ENCODE data around the gene CALN1.
"Not testable (repeated sequence)": the region's sequence is repeated elsewhere in the genome, so short reads cannot be mapped to it uniquely, and the experiment has no call there.

The CALN1 gene

GRCh38 chr7:72391821-72392377, 20.2 kb downstream of the CALN1 start:
- no peak for TF ChIP-seq ZNF274 (IDR thresholded peaks at IDR 0.05; ENCODE audit: low read depth, low read length)
- H3K4me3 ChIP-seq (ENCODE audit: low read length), result no peak overlapping the region

- TF ChIP-seq ZNF274 (IDR thresholded peaks at IDR 0.05; ENCODE audit: low read depth, low read length), result no peak
- H3K4me3 ChIP-seq (ENCODE audit: low read length), result no peak overlapping the region
These were observed 26.0 kb downstream of the CALN1 start for GRCh38 chr7:72386118-72386517.

GRCh38 chr7:72362246-72362645, 49.9 kb downstream of the CALN1 start:
- no peak overlapping the region for H3K4me3 ChIP-seq (ENCODE audit: low read length)

GRCh38 chr7:72345208-72345727, 66.9 kb downstream of the CALN1 start:
- H3K4me3 ChIP-seq (ENCODE audit: low read length), result no peak overlapping the region
- TF ChIP-seq ZNF274 (IDR thresholded peaks at IDR 0.05; ENCODE audit: low read depth, low read length), result no peak

More at GRCh38 chr7:72362246-72362645, 49.9 kb downstream of the CALN1 start:
- no peak for TF ChIP-seq ZNF274 (IDR thresholded peaks at IDR 0.05; ENCODE audit: low read depth, low read length)

DNA sequence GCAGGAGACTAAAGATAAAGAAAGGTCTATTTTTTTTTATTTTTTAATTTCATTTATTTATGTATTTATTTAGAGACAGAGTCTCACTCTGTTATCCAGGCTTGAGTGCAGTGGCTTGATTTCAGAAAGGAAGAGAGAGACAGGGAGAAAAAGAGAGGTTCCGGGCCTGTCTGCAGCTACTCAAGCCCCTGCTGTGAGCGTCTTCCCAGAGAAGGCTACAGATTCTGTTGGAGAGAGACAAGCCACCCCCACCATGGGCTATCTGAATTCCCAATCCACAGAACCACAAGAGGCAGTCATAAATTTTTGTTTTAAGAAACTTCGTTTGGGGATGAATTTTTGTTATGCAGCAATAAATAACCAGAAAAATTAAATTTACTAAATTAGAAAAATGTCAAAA, 68.1 kb downstream of the CALN1 start:
- no peak for TF ChIP-seq ZNF274 (IDR thresholded peaks at IDR 0.05; ENCODE audit: low read depth, low read length)
- H3K4me3 ChIP-seq (ENCODE audit: low read length), result no peak overlapping the region

DNA sequence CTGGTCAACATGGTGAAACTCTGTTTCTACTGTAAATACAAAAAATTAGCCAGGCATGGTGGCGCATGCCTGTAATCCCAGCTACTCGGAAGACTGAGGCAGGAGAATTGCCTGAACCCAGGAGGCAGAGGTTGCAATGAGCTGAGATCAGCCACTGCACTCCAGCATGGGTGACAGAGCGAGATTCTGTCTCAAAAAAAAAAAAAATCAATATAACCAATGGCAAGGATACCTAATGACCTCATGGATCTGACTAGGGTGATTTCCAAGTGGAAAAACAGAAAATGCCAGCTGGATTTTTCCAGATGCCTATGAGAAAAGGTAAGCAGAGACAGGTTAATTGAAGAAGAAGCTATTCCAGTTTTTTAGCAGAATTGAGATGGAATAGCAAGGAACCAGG, 68.8 kb downstream of the CALN1 start:
- not testable (repeated sequence) for H3K4me3 ChIP-seq (ENCODE audit: low read length)

GRCh38 chr7:72337390-72338167, 74.6 kb downstream of the CALN1 start:
- no peak overlapping the region for H3K4me3 ChIP-seq (ENCODE audit: low read length)
- no peak for TF ChIP-seq ZNF274 (IDR thresholded peaks at IDR 0.05; ENCODE audit: low read depth, low read length)

DNA sequence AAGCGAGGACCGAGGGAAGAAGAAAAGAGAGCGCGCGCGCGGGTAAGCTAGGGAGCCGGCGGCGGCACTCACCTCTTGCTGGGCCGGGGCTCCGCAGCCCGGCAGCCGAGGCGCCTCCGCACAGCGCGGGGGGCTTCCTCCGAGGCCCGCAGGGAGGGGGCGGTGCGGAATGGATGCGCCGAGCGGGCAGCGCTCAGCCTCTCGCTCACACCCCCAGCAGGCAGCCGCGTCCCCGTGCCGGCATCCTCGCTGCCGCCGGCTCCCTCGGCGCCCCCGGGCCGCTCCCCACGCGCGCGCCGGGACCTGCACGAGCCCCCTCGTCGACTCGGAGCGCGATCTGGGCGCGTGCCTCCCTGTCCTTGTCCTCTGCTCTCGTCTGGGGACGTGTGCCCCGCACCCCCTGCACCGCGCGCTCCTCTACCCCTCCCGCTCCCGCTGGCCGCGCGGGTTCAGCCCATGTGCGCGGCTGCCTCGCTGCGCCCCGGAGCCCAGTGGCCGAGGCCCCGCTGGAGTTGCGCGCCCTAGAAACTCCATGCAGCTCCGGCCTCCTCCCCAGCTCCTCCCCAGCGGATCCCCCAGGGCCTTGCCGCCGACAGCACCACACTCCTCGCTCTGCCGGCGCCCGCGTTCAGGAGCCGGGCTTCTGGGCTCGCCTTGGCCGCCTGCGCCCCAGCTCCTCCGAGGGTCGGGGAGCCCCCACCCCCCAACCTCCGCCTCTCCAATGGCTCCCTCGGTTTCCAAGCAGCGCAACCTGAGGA, 75.3 kb downstream of the CALN1 start:
- TF ChIP-seq ZNF274 (IDR thresholded peaks at IDR 0.05; ENCODE audit: low read depth, low read length), result no peak
- no peak overlapping the region for H3K4me3 ChIP-seq (ENCODE audit: low read length)

DNA sequence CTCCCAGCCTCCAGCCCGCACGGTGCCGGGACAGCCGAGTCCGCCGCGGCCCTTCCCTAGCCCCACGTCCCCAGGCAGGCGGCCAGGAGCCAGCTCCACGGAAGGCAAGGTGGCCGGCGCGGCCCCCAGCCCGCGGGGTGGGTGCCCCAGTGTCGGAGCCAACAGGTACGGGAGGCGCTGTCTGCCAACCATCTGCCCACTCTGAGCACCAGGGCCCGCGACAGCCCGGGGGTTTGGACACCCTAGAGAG, 75.8 kb downstream of the CALN1 start:
- no peak overlapping the region for H3K4me3 ChIP-seq (ENCODE audit: low read length)
- TF ChIP-seq ZNF274 (IDR thresholded peaks at IDR 0.05; ENCODE audit: low read depth, low read length), result no peak

DNA sequence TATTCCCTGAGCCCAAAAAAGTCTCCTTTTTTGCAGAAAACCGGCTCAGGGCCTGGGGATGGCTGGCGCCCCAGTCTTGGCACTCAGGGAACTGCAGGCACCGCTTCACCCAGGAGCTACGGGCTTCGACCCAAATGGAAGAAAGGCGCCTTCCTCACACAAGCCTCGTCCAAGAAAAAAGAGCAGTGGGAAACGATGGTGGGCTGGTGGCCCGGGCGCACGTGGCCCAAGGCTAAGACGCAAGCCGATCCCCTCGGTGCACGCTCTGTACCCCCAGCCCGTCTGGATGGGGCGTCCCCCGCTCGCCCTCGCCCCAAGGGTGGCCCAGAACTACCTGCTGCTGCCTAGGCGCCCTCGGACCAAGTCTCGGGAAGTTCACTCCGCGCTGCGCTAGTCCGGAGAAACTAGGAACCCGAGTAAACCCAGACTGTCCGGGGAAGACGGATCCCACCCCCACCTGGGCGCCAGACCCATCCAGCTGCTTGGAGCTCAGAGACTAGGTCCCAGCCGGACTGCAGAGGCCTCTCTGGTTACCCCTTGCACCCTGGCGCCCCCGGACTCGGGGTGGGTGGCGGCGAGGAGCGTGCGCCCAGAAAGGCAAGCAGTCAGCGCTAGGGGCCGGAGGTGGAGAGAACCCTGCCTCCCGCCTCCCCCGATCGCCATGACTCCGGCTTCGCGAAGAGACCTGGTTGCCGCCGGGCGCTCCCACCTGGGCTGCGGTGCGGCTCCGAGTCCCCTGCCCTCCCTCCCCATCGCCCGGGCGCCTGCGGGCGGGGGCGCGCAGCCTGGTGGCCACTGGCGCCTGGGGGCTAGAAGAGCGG, 76.4 kb downstream of the CALN1 start:
- TF ChIP-seq ZNF274 (IDR thresholded peaks at IDR 0.05; ENCODE audit: low read depth, low read length), result no peak
- H3K4me3 ChIP-seq (ENCODE audit: low read length), result no peak overlapping the region

DNA sequence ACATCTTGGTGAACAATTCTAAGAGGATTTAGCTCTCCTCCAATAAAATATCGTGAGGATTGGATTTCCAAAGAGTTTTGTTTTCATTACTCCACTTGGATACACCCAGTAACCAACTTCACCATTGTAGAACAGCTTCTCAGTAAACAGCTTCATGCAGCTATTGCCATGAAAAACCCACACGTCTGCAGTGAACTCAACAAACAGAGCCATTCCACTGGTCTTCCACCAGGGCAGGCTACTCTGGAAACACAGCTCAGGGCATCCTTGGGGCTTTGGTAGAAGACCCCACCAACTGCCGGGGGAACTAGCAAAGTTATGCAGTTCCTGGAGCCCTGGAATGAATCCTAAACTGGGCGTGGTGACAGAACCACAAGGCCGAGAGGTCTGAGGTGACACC, 77.4 kb downstream of the CALN1 start:
- no peak for TF ChIP-seq ZNF274 (IDR thresholded peaks at IDR 0.05; ENCODE audit: low read depth, low read length)
- no peak overlapping the region for H3K4me3 ChIP-seq (ENCODE audit: low read length)

- no peak overlapping the region for H3K4me3 ChIP-seq (ENCODE audit: low read length)
- TF ChIP-seq ZNF274 (IDR thresholded peaks at IDR 0.05; ENCODE audit: low read depth, low read length), result no peak
These were observed 78.1 kb downstream of the CALN1 start for GRCh38 chr7:72334066-72334465.

DNA sequence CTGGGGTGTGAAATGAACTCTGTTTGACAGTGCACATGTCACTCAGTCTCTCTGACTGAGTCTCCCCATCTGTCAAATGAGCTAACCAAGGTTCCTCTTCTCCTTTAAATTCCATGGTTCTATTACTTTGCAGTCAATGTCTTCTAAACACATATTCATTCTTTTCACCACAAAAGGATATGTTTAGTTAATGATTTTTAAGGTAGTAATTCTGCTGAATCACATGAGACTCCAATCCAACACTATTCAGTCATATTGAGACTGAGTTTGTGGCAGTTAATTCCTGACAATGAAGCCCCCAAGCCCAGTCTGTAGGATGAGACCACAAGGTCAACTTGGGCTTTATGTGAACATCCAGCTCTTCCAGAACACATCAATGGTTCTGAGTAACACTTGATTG, 85.3 kb downstream of the CALN1 start:
- H3K4me3 ChIP-seq (ENCODE audit: low read length), result no peak overlapping the region
- no peak for TF ChIP-seq ZNF274 (IDR thresholded peaks at IDR 0.05; ENCODE audit: low read depth, low read length)

DNA sequence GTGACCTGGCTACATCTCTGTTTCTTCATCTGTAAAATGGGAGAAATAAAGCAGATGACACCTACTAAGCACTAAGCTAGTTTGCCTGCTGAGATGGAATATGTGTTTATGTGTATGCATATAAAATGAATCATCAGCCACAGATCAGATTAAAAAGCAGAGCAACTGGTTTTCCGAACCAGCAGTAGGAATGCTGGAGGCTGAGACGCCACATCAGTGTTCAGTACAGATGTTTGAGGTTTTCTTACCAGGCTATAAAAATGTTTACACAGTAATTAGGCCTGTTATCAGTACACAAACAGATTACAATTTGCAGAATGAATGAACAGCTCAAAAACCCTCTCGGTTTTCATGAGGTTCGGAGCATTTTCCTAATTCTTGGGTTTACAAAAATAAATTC, 85.8 kb downstream of the CALN1 start:
- no peak overlapping the region for H3K4me3 ChIP-seq (ENCODE audit: low read length)
- TF ChIP-seq ZNF274 (IDR thresholded peaks at IDR 0.05; ENCODE audit: low read depth, low read length), result no peak
